Measurements from ENCODE around the gene BMPR1B. TPM values are rescaled to one million over a fixed set of nuclear protein-coding genes. Genes with fewer than 3 reads are reported as not detected.

Gene BMPR1B
- total and polyA plus RNA-seq, 2 of the 4 experiments (the other 2 are of a cell fraction), result 0.24 to 0.90 TPM

DNA sequence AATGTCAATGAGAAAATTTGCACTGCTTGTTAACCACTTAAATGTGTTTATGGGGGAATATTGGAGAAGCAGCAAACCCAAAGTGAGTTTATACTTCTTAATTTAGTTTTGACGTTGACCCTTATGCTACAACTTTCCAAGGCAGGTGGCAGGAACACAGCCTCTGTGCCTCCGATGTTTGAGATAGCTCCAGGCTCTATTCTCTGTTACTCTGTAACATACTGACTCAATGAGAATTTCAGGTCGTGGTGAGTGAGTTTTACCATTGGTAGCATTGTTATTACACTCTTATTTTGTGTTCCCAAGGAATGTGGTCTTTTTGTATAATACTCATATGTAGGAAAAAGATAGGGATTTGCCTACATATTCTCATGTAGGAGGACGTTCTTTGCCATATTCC lies 210.7 kb downstream of the BMPR1B start:
- H3K27ac ChIP-seq (ENCODE audit: insufficient read depth, low read length), result no peak overlapping the region
- in situ Hi-C loops (cut with MboI; ENCODE audit: low sequenced_read_pairs) (no loop called here), intact Hi-C loops (cut with micrococcal nuclease) (no loop called here), dilution Hi-C loops (cut with HindIII; ENCODE audit: low sequenced_read_pairs, unreplicated experiment) (no loop called here)
- H3K14ac ChIP-seq (replicated peaks; ENCODE audit: low read depth, low read length), result no peak overlapping the region
- no peak overlapping the region for H3K4me2 ChIP-seq (ENCODE audit: low read depth, low read length)
- ChIA-PET POLR2A (ENCODE audit: unreplicated experiment) (no interaction called here), CTCF (no interaction called here)
- H4K5ac ChIP-seq (ENCODE audit: low read depth, low read length), result no peak overlapping the region
- H3K23ac ChIP-seq (ENCODE audit: low read depth, low read length), result no peak overlapping the region
- no peak overlapping the region for H2AFZ ChIP-seq (replicated peaks; ENCODE audit: low read length, poor library complexity)
- H2BK20ac ChIP-seq (ENCODE audit: low read depth, low read length), result no peak overlapping the region
- no peak overlapping the region for H4K91ac ChIP-seq (ENCODE audit: insufficient read depth, low read depth, low read length)
- H3K56ac ChIP-seq (ENCODE audit: extremely low read depth, insufficient read depth, low read length), result no peak overlapping the region
- no peaks in the 10 kb centered on the region for H3K27me3 ChIP-seq (ENCODE audit: control insufficient read depth, insufficient read depth, low read length)
- no peak overlapping the region for H2BK15ac ChIP-seq (ENCODE audit: low read depth, low read length)
- no peaks in the 10 kb centered on the region for H4K20me1 ChIP-seq (ENCODE audit: insufficient read depth, low read length)
- H3K9me1 ChIP-seq (ENCODE audit: insufficient read depth, low read length), result no peaks in the 10 kb centered on the region
- no peak overlapping the region for H2BK120ac ChIP-seq (ENCODE audit: low read depth, low read length)
- H3K4ac ChIP-seq (ENCODE audit: low read depth, low read length), result no peak overlapping the region
- no peak overlapping the region for H3K4me3 ChIP-seq (ENCODE audit: insufficient read depth, low read depth, low read length)
- WGBS, 2 experiments (ENCODE audit: extremely low coverage in 2 of 2, insufficient read length in 1 of 2), result no CpG with 5 or more reads among the region's 4 CpGs
- no peaks in the 10 kb centered on the region for H3K79me1 ChIP-seq (ENCODE audit: low read depth in 1 of 2, low read length in 2 of 2)
- no peak for ATAC-seq (ENCODE audit: low read depth)
- no peaks in the 10 kb centered on the region for H3K36me3 ChIP-seq (ENCODE audit: control insufficient read depth, insufficient read depth, low read length)
- H2BK5ac ChIP-seq (ENCODE audit: low read depth, low read length, poor library complexity, severe bottlenecking), result no peak overlapping the region
- no peak overlapping the region for H3K18ac ChIP-seq (ENCODE audit: low read depth, low read length)
- no peaks in the 10 kb centered on the region for H3K4me1 ChIP-seq (ENCODE audit: control insufficient read depth, insufficient read depth, low read length)
- BruUV-seq (replicated peaks), result no TSS peak
- TF ChIP-seq, protein P1, sequence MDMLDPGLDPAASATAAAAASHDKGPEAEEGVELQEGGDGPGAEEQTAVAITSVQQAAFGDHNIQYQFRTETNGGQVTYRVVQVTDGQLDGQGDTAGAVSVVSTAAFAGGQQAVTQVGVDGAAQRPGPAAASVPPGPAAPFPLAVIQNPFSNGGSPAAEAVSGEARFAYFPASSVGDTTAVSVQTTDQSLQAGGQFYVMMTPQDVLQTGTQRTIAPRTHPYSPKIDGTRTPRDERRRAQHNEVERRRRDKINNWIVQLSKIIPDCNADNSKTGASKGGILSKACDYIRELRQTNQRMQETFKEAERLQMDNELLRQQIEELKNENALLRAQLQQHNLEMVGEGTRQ (IDR thresholded peaks at IDR 0.05; ENCODE audit: low read depth, low read length), result no peak
- TF ChIP-seq MAFK (IDR thresholded peaks at IDR 0.05; ENCODE audit: low read depth, low read length) (no peak), MAZ (IDR thresholded peaks at IDR 0.05; ENCODE audit: borderline replicate concordance, low read depth, low read length) (no peak), FOS (IDR thresholded peaks at IDR 0.05; ENCODE audit: low read depth, low read length) (no peak), RAD21 (IDR thresholded peaks at IDR 0.05; ENCODE audit: low read length) (no peak), CHD1 (IDR thresholded peaks at IDR 0.05; ENCODE audit: low read depth, low read length) (no peak), CEBPB (IDR thresholded peaks at IDR 0.05; ENCODE audit: low read depth, low read length) (no peak), RCOR1 (IDR thresholded peaks at IDR 0.05; ENCODE audit: insufficient replicate concordance, low read length) (no peak), SMC3 (IDR thresholded peaks at IDR 0.05; ENCODE audit: low read depth, low read length) (no peak), NFE2L2 (IDR thresholded peaks at IDR 0.05; ENCODE audit: low read depth, low read length) (no peak), MXI1 (IDR thresholded peaks at IDR 0.05; ENCODE audit: borderline replicate concordance, low read depth, low read length) (no peak), POLR2A (IDR thresholded peaks at IDR 0.05; ENCODE audit: low read depth, low read length) (no peak), RFX5 (IDR thresholded peaks at IDR 0.05; ENCODE audit: low read depth, low read length) (no peak)
- TF ChIP-seq, protein P2, sequence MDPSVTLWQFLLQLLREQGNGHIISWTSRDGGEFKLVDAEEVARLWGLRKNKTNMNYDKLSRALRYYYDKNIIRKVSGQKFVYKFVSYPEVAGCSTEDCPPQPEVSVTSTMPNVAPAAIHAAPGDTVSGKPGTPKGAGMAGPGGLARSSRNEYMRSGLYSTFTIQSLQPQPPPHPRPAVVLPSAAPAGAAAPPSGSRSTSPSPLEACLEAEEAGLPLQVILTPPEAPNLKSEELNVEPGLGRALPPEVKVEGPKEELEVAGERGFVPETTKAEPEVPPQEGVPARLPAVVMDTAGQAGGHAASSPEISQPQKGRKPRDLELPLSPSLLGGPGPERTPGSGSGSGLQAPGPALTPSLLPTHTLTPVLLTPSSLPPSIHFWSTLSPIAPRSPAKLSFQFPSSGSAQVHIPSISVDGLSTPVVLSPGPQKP (IDR thresholded peaks at IDR 0.05; ENCODE audit: borderline replicate concordance, low read depth, low read length), result no peak
- TF ChIP-seq, protein P3, sequence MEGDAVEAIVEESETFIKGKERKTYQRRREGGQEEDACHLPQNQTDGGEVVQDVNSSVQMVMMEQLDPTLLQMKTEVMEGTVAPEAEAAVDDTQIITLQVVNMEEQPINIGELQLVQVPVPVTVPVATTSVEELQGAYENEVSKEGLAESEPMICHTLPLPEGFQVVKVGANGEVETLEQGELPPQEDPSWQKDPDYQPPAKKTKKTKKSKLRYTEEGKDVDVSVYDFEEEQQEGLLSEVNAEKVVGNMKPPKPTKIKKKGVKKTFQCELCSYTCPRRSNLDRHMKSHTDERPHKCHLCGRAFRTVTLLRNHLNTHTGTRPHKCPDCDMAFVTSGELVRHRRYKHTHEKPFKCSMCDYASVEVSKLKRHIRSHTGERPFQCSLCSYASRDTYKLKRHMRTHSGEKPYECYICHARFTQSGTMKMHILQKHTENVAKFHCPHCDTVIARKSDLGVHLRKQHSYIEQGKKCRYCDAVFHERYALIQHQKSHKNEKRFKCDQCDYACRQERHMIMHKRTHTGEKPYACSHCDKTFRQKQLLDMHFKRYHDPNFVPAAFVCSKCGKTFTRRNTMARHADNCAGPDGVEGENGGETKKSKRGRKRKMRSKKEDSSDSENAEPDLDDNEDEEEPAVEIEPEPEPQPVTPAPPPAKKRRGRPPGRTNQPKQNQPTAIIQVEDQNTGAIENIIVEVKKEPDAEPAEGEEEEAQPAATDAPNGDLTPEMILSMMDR (conservative IDR thresholded peaks at IDR 0.05; ENCODE audit: low read depth, low read length), result no peak
- H2AK5ac ChIP-seq (ENCODE audit: low read depth, low read length), result no peak overlapping the region
- no peaks in the 10 kb centered on the region for H3K9me3 ChIP-seq (ENCODE audit: control insufficient read depth, insufficient read depth, low read length)
- H4K8ac ChIP-seq (ENCODE audit: low read depth in 2 of 2, low read length in 2 of 2), result no peak overlapping the region
- no peak overlapping the region for H2AK9ac ChIP-seq (replicated peaks; ENCODE audit: low read depth, low read length, poor library complexity)
- no peak for DNase-seq
- H3K9ac ChIP-seq (ENCODE audit: low read depth, low read length), result no peak overlapping the region

Data from IMR-90 (cell line).